GM23338 (cell line): ENCODE data around the gene PITX1. TPM values are rescaled to one million over a fixed set of nuclear protein-coding genes. Genes with fewer than 3 reads are reported as not detected.

Experiments used
- ATAC-seq: fragments of 200-7000 bp; cut with Tn5 transposase; 3 replicates; pipeline ENCODE4 v1.9.1; 2020
- DNase-seq: peaks from one replicate; pipeline ENCODE4 v3.0.0-alpha.2; 2015; ENCODE audit warnings: low spot score
- H2AFZ ChIP-seq: fragments of 200-600 bp; sonication (generic); 2 replicates; pipeline ENCODE4 v1.8.0; 2016; ENCODE audit warnings: antibody characterized with exemption, mild to moderate bottlenecking, moderate library complexity
- H3F3A ChIP-seq: fragments of 200-600 bp; sonication (generic); replicated peaks from 2 replicates; pipeline ENCODE4 v1.8.0; 2017; ENCODE audit warnings: antibody characterized with exemption, mixed run types, low read depth
- H3K27ac ChIP-seq: fragments of 200-600 bp; sonication (generic); 2 replicates; pipeline ENCODE4 v1.6.1; 2016; ENCODE audit warnings: low read depth
- H3K27me3 ChIP-seq: fragments of 200-600 bp; sonication (generic); 2 replicates; pipeline ENCODE4 v1.8.0; 2016; ENCODE audit warnings: mild to moderate bottlenecking, mixed run types, moderate library complexity; ENCODE audit not compliant: insufficient read depth
- H3K36me3 ChIP-seq: fragments of 200-600 bp; sonication (generic); 2 replicates; pipeline ENCODE4 v1.8.0; 2016; ENCODE audit warnings: mild to moderate bottlenecking; ENCODE audit not compliant: insufficient read depth
- H3K4me1 ChIP-seq: fragments of 200-600 bp; sonication (generic); 2 replicates; pipeline ENCODE4 v1.8.0; 2016; ENCODE audit warnings: mild to moderate bottlenecking, moderate library complexity; ENCODE audit not compliant: insufficient read depth
- H3K4me2 ChIP-seq: fragments of 200-600 bp; sonication (generic); 2 replicates; pipeline ENCODE4 v1.7.1; 2017; ENCODE audit warnings: mixed run types
- H3K4me3 ChIP-seq: fragments of 200-600 bp; sonication (generic); 2 replicates; pipeline ENCODE4 v1.6.1; 2016; ENCODE audit warnings: mixed run types
- H3K79me2 ChIP-seq: fragments of 200-600 bp; sonication (generic); replicated peaks from 2 replicates; pipeline ENCODE4 v1.8.0; 2017; ENCODE audit warnings: mild to moderate bottlenecking; ENCODE audit not compliant: insufficient read depth
- H3K9me2 ChIP-seq: fragments of 200-600 bp; sonication (generic); 2 replicates; pipeline ENCODE4 v1.8.0; 2017; ENCODE audit not compliant: insufficient read depth
- H4K20me1 ChIP-seq: fragments of 200-600 bp; sonication (generic); replicated peaks from 2 replicates; pipeline ENCODE4 v1.8.0; 2017; ENCODE audit warnings: mild to moderate bottlenecking; ENCODE audit not compliant: insufficient read depth
- H3K27ac Mint-ChIP-seq: 2 replicates; pipeline ENCODE4 v1.8.0; 2020; ENCODE audit warnings: inconsistent platforms, mild to moderate bottlenecking, moderate library complexity, mixed read lengths
- H3K27me3 Mint-ChIP-seq: 3 replicates; pipeline ENCODE4 v1.8.0; 2022; ENCODE audit warnings: low read depth, mild to moderate bottlenecking, moderate library complexity, mixed read lengths, inconsistent platforms; ENCODE audit not compliant: insufficient read depth, poor library complexity
- H3K36me3 Mint-ChIP-seq: 3 replicates; pipeline ENCODE4 v1.8.0; 2021; ENCODE audit warnings: low read depth, mild to moderate bottlenecking, inconsistent platforms, moderate library complexity, mixed read lengths
- H3K4me1 Mint-ChIP-seq: 3 replicates; pipeline ENCODE4 v1.8.0; 2020; ENCODE audit warnings: mild to moderate bottlenecking, inconsistent platforms, mixed read lengths
- H3K4me3 Mint-ChIP-seq: 3 replicates; pipeline ENCODE4 v1.8.0; 2021; ENCODE audit warnings: moderate library complexity, mild to moderate bottlenecking, inconsistent platforms, mixed read lengths
- H3K9me3 Mint-ChIP-seq: 3 replicates; pipeline ENCODE4 v1.8.0; 2020; ENCODE audit warnings: moderate library complexity, mild to moderate bottlenecking, inconsistent platforms, mixed read lengths
- CREB1 ChIP-seq: fragments of 250-450 bp; sonication (Bioruptor Pico); IDR thresholded peaks from 2 replicates; pipeline ENCODE4 v1.5.0; 2020; ENCODE audit warnings: low read depth, mild to moderate bottlenecking, moderate library complexity
- CTCF ChIP-seq, 2 experiments: fragments of 200-600 bp in 1 of 2; sonication (generic) in 1 of 2; conservative IDR thresholded peaks; 2 replicates each; pipeline versions ENCODE4 v1.5.1 to v1.6.1; 2016 to 2017; ENCODE audit warnings: antibody characterized with exemption in 2 of 2, low read depth in 2 of 2, mild to moderate bottlenecking in 2 of 2, moderate library complexity in 1 of 2
- ETS1 ChIP-seq: IDR thresholded peaks from 2 replicates; pipeline ENCODE4 v1.6.1; 2016; ENCODE audit warnings: antibody characterized with exemption
- EZH2 ChIP-seq: fragments of 200-600 bp; sonication (generic); IDR thresholded peaks from one replicate; pipeline ENCODE4 v1.8.0; 2017; ENCODE audit warnings: antibody characterized with exemption, mild to moderate bottlenecking, low read depth; ENCODE audit not compliant: unreplicated experiment
- EZH2phosphoT487 ChIP-seq: fragments of 200-600 bp; sonication (generic); IDR thresholded peaks from one replicate; pipeline ENCODE4 v1.8.1; 2018; ENCODE audit warnings: antibody characterized with exemption; ENCODE audit not compliant: unreplicated experiment
- JUNB ChIP-seq: IDR thresholded peaks from one replicate; pipeline ENCODE4 v1.6.1; 2016; ENCODE audit warnings: antibody characterized with exemption; ENCODE audit not compliant: unreplicated experiment
- NANOG ChIP-seq: IDR thresholded peaks from 2 replicates; pipeline ENCODE4 v1.6.1; 2016; ENCODE audit warnings: antibody characterized with exemption, borderline replicate concordance
- POLR2AphosphoS5 ChIP-seq: IDR thresholded peaks from 2 replicates; pipeline ENCODE4 v1.6.1; 2016; ENCODE audit warnings: antibody characterized with exemption, low read depth
- REST ChIP-seq: IDR thresholded peaks from one replicate; pipeline ENCODE4 v1.6.1; 2018; ENCODE audit warnings: antibody characterized with exemption; ENCODE audit not compliant: unreplicated experiment
- STAT1 ChIP-seq: IDR thresholded peaks from one replicate; pipeline ENCODE4 v1.6.1; 2016; ENCODE audit warnings: antibody characterized with exemption; ENCODE audit not compliant: unreplicated experiment
- ZNF331 ChIP-seq: fragments of 250-450 bp; sonication (Bioruptor Pico); IDR thresholded peaks from 2 replicates; pipeline ENCODE4 v1.5.0; 2020; ENCODE audit warnings: low read depth, mild to moderate bottlenecking, moderate library complexity
- polyA plus RNA-seq: library from polyadenylated mRNA; unstranded; fragments of >200 nt; fragmentation: Nextera tagmentation; extraction: Ambion mirVana; gene quantifications from 2 replicates; pipeline ENCODE4 v1.2.1, GENCODE V29; 2016
- total RNA-seq: library from RNA; depleted of rRNA; stranded (reverse); fragments of >200 nt; shearing (Covaris generic); gene quantifications from 2 replicates; pipeline ENCODE4 v1.2.3, GENCODE V29; 2014

The PITX1 gene
- total and polyA plus RNA-seq, 2 experiments from 2014 or later, result not detected

- TF ChIP-seq ETS1, result no peak
- no peak for TF ChIP-seq NANOG
- TF ChIP-seq ZNF331 (CRISPR knock-in tag), result no peak
These were observed 47.2 kb upstream of the PITX1 start (continued) for GRCh38 chr5:135081240-135081639.

GRCh38 chr5:135079760-135080159, 45.7 kb upstream of the PITX1 start:
- ATAC-seq, result no peak

GRCh38 chr5:135079099-135079681, 45.2 kb upstream of the PITX1 start:
- Histone ChIP-seq H3K9me2 (no peaks in the 10 kb centered on the region), H3K27ac (no peak overlapping the region), H2AFZ (no peak overlapping the region), H4K20me1 (no peaks in the 10 kb centered on the region), H3K4me3 (no peak overlapping the region), H3K27me3 (no peaks in the 10 kb centered on the region), H3K4me1 (no peaks in the 10 kb centered on the region), H3K4me2 (no peak overlapping the region), H3K36me3 (no peaks in the 10 kb centered on the region), H3K79me2 (no peaks in the 10 kb centered on the region), H3F3A (no peaks in the 10 kb centered on the region)
- ATAC-seq (no peak), DNase-seq (no peak)
- Mint-ChIP-seq H3K4me3 (no peak overlapping the region), H3K9me3 (peaks cover 7% of the 10 kb centered on the region; the same call in 2 of the 3 replicates), H3K36me3 (no peaks in the 10 kb centered on the region), H3K27me3 (peaks cover 10% of the 10 kb centered on the region), H3K4me1 (no peaks in the 10 kb centered on the region; the same call in 2 of the 3 replicates), H3K27ac (no peak overlapping the region)
- TF ChIP-seq NANOG (no peak), REST (no peak), STAT1 (no peak), POLR2AphosphoS5 (no peak), ZNF331 (CRISPR knock-in tag) (no peak), EZH2 (no peak), CTCF (conservative IDR thresholded peaks at IDR 0.05; ENCODE audit: low read depth in 2 of 2) (no peak), EZH2phosphoT487 (no peak)

More at GRCh38 chr5:135079760-135080159, 45.7 kb upstream of the PITX1 start:
- Histone ChIP-seq H3F3A (no peaks in the 10 kb centered on the region), H3K4me1 (no peaks in the 10 kb centered on the region), H3K27me3 (no peaks in the 10 kb centered on the region), H3K36me3 (no peaks in the 10 kb centered on the region), H3K4me2 (no peak overlapping the region), H3K79me2 (no peaks in the 10 kb centered on the region), H2AFZ (no peak overlapping the region), H4K20me1 (no peaks in the 10 kb centered on the region), H3K4me3 (no peak overlapping the region), H3K9me2 (no peaks in the 10 kb centered on the region), H3K27ac (no peak overlapping the region)
- Mint-ChIP-seq H3K36me3 (no peaks in the 10 kb centered on the region), H3K4me1 (no peaks in the 10 kb centered on the region), H3K27ac (no peak overlapping the region), H3K9me3 (peaks cover 7% of the 10 kb centered on the region; the same call in 2 of the 3 replicates), H3K27me3 (peaks cover 7% of the 10 kb centered on the region), H3K4me3 (no peak overlapping the region)
- no peak for TF ChIP-seq CTCF (conservative IDR thresholded peaks at IDR 0.05; ENCODE audit: low read depth in 2 of 2)
- TF ChIP-seq STAT1, result no peak
- no peak for TF ChIP-seq EZH2
- TF ChIP-seq EZH2phosphoT487, result no peak
- TF ChIP-seq CREB1, result no peak
- TF ChIP-seq JUNB, result no peak
- DNase-seq, result no peak
